ENCODE data around the gene GBA3.

GBA3 gene

DNA sequence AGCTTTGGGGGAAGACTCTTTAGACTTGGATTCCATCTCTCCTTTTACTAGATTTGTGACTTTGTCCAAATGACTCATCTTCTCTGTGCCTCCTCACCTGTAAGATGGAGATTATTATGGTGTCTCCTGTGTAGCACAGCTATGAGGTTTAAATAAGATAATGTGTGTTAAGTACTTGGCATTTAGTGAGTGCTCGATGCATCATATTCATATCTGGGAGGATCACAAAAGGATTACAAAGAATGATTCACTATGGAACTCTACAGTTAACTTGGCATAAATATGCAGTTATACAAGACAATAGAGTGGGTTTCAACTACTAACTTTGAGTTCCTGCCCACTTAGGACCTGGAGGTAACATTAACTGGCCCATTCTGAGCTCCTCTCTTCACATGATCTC lies 2.3 kb downstream of the GBA3 start:
- DNase-seq (ENCODE audit: low read depth in 1 of 2, low spot score in 1 of 2): no peak

DNA sequence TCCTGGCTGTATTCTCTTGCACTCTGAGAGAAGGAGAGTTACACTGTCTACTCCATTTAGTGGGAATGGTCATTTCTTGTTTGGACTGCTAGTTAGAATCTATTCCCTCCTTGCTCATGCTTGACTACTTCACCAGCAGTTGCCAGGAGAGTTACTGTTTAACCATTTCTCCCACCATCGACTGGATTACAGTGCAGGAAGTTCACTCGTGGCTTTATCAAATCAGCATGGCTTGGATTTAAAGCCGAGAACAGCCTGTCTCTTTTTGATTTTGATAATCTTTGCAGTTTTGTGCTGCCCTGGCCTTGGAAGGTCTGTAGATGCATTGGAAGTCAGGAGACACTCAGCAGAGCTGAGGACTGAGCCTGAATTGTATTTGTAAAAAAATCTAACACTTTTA lies 3.2 kb downstream of the GBA3 start:
- no peak for DNase-seq (ENCODE audit: low read depth in 1 of 2, low spot score in 1 of 2)

DNA sequence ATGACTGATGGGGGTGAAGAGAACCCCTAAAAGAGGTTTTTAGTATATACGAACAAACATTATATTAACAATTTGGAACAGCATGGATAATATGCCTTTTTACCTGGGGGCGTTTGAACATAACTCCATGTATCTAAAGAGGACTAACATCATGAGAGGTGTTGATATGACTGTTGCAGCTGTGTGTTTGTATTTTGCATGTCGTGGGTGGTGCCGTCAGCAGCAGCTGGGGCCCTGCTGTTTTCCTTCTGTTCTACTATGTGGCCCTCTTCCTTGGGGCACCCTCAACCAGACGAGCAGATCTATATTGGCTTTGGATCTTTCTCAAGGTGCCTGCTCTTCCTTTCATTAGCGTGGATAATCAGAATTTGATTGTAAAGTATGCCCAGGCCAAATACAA lies 11.2 kb downstream of the GBA3 start:
- no peak for DNase-seq (ENCODE audit: low read depth in 1 of 2, low spot score in 1 of 2)

DNA sequence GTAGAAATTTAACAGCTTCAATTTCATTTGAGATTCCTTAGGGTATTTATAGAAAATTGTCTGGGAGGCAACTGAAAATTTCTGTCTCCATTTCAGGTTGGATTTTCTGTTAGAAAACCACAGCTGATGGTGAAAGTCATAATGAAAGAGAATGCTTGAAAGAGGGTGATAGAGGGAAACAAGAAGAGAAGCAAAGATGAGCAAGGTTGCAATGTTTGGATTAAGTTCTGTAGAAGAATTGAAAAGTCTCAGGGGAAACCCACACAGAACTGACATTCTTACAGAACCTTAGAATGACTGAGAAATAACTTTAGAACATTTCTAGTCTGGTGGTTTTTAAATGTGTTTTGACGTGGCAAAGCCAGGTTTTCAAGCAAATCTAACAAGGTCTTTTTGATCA lies 14.7 kb downstream of the GBA3 start:
- DNase-seq (ENCODE audit: low read depth in 1 of 2, low spot score in 1 of 2): no peak

DNA sequence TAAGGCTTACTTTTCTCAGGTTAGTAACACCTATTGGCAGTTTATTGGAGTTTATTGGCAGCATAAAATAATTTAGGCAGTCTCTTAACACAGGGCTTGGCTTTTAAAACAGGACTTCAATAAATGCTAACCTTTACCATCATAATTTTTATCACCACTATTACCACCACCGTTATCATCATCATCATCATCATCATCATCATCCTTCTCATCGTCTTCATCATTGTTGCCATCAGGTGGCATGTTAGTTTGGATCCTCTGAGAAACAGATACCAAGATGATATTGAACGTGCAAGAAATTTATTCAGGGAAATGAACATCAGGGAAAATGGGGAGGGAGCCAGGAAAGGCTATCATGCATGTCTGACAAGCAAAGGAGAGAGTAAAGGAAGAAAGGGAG lies 16.2 kb downstream of the GBA3 start:
- no peak for DNase-seq (ENCODE audit: low read depth in 1 of 2, low spot score in 1 of 2)

DNA sequence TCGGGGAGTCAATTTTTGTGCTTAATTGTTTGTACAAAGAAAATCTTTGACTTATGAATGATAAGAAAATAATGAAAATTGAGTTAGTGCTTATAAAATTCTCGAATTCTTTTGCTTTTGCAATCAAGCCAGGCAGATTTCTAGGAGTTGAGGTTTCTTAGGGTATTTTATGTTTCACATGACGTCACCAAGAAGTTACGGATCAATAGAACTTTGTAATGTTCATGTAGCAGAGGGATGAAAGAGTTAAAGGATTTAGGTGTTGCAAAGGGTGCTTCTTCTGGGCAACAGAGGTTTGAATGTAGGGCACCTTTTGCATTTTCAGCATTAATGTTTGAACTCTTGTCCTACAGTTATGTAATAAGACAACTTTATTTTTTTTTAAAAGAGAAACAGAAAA lies 19.4 kb downstream of the GBA3 start:
- DNase-seq (ENCODE audit: low read depth in 1 of 2, low spot score in 1 of 2): no peak

DNA sequence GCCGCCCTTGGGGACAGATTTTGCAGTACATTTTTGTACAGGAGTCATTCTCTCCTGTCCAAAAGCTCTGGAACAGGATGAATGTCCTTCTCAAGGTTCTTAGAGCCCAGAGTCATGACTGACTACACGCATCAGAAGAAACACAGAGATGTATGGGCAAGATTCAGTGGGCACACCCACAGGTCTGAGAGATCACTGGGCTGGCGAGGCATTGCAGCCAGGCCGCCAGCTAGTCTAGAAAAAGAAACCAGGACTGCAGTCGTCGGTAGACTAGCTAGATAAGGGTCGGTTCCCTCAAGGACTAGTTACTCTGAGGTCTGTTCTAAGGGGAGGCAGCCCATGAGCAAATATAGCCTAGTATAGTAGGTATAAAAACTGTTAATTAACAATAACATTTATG lies 19.8 kb downstream of the GBA3 start:
- DNase-seq (ENCODE audit: low read depth in 1 of 2, low spot score in 1 of 2): no peak

DNA sequence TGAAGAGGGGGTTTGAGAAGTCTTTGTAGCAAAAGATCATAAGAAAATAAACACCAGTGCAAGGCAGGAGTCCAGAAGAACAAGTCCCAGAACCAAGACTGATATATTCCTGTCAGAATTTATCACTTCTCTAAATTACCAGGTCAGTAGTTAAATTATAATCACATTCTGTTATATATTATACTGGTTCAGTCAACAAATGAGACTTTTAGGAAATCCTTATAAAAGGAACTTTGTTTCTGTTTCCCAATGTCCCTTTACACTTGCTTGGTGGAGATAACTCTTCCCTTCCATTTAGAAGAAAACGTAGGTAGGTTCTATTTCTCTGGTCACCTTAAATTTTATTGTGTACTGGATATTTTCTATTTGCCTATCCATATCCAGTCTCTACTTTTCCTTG lies 21.1 kb downstream of the GBA3 start:
- DNase-seq (ENCODE audit: low read depth in 1 of 2, low spot score in 1 of 2): no peak

DNA sequence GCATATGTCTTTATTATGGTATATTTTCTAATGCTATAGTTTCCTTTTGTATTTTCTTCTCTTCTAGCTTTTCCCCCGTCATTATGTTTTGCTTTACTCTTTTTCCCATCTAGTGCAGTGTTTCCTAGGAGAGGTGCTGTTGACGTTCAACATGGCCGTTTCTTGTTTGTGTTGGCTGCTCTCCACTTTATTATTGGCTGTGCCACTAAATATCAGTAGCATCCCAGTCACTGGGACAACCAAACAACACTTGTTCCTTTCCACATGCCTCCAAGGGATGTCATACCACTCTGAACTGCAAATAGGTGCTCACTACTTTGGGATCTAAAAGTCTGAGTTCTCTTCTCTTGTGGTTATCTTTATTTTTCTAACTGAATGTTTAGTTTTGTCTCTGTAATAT lies 26.5 kb downstream of the GBA3 start:
- no peak for DNase-seq (ENCODE audit: low read depth in 1 of 2, low spot score in 1 of 2)

DNA sequence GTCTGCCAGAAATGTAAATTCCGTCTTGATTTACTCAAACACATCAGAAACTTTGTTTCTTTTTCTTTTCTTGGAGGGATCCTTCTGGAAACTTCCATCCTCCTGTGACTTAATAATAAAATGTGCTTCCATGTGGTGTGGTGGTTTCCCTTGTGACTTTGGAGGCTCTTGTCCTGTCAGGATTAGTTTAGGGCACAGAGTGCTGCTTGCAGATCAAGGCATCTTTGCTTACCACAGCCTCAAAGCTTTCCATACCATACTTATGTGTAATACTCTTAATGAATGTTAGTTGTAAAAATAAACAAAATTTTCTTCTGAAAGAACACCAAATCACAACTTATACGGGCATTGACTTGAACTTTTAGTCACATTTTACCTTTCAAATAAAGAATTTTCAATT lies 27.4 kb downstream of the GBA3 start:
- DNase-seq (ENCODE audit: low read depth in 1 of 2, low spot score in 1 of 2): no peak

DNA sequence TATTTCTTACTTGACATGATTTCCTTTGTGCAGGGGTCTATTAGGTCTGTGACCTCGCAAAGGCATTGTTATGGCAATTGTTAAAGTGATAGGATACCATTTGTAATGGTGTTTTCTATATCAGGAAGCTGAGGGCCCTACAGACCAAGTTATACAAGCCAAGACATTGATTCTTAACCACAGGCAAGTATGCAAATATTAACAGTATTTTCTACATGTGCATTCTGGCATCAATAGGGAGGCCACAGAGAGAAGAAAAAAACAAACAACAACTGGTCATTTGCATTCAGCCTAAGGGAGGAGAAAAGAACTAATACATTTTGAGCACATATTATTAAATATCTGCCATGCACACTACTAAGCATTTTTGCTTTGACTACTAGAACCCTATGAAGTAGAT lies 28.5 kb downstream of the GBA3 start:
- DNase-seq (ENCODE audit: low read depth in 1 of 2, low spot score in 1 of 2): no peak

DNA sequence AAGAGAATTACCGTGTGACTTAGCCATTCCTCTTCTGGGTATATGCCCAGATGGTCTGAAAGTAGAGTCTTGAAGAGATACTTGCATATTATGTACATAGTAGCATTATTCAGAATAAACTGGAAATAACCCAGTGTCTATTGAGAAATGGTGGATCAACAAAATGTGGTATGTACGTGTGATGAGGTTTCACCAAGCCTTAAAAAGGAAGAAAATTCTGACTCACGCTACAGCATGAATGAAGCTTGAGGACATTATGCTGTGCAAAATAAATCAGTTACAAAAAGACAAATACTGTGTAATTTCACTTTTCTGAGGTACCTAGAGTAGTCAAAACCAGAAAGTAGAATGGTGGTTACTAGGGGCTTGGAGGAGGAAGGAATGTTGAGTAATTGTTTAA lies 37.3 kb downstream of the GBA3 start:
- DNase-seq (ENCODE audit: low read depth in 1 of 2, low spot score in 1 of 2): no peak

DNA sequence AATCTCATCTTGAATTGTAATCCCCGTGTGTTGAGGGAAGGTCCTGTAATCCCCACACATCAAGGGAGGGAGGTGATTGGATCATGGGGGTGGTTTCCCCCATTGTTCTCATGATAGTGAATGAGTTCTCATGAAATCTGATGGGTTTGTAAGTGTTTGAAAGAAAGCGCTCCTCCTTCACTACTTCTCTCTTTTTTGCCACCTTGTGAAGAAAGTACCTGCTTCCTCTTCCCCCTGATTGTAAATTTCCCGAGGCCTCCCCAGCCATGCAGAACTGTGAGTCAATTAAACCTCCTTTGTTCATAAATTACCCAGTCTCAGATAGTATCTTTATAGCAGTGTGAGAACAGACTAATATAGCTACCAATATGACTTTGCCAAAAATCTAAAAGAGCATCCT lies 41.1 kb downstream of the GBA3 start:
- no peak for DNase-seq (ENCODE audit: low read depth in 1 of 2, low spot score in 1 of 2)

DNA sequence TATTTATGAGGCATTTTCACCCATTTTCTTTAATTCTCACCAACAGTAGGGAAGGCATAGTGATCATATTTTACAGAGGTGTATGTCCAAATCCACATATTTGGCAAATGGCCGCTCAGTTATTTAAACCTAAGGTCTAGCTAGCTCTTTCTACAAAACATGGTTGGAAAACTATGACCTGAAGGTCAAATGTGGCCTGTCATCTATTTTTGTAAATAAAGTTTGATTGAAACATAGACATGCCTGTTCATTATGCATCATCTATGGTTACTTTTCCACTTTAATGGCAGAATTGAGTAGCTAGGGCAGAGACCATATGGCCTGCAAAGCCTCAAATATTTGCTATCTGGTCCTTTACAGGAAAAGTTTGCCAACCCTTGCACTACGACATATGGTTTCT lies 44.2 kb downstream of the GBA3 start:
- DNase-seq (ENCODE audit: low read depth in 1 of 2, low spot score in 1 of 2): no peak

DNA sequence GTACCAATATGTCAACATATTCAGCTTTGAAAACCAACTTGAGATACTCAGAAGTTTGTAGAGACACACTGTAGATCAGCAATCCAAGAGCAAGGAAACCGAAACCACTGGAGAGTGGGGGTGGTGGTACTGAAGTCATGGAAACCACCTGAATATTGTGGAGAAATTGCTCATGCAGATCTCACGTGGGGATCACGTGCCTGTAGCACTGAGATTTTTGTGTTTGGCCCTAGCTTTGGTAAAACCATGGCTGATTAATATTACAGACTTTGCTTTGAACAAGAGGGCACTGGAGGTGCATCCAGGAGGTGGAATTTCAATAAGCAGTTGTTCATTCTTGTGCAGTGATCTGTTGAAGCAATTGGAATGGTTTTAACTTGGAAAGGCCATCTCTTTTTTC lies 47.2 kb downstream of the GBA3 start:
- DNase-seq (ENCODE audit: low read depth in 1 of 2, low spot score in 1 of 2): no peak

DNA sequence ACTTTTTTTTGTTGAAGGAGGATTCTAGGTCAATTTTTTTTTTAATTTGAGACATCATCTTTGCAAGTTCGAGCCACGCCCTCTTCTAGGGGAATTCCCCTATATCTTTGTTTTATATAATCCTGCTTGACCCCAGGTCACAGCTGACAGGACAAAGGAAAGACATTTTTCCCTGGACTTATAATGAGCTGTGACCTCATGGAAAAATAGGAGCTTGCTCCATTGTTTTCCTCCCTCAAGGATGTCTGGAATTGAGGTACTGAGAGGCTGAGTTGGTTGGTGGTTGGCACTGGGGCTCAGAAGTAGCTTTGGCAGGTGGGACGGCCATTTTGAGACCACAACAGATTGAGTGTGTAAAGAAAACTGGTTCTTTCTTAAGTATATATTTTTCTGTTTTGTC lies 49.0 kb downstream of the GBA3 start:
- no peak for DNase-seq (ENCODE audit: low read depth in 1 of 2, low spot score in 1 of 2)

DNA sequence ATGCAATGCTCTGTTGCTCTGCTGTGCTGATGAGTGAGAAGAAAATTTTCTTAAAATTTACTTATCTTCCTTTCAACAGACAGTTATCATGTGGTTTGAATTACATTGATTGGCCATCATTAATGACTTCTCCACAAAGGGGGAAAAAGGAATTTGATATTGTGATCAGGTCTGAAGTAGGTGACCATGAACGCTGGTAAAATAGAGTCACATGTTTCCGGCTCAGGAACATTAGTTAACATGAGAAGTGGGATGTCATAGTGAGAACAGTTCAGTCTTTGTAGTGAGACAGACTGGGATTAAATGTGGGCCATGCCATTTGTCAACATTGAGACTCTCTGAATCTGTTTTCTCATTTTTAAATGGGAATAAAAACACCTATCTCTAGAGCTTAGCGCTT lies 50.6 kb downstream of the GBA3 start:
- no peak for DNase-seq (ENCODE audit: low read depth in 1 of 2, low spot score in 1 of 2)

DNA sequence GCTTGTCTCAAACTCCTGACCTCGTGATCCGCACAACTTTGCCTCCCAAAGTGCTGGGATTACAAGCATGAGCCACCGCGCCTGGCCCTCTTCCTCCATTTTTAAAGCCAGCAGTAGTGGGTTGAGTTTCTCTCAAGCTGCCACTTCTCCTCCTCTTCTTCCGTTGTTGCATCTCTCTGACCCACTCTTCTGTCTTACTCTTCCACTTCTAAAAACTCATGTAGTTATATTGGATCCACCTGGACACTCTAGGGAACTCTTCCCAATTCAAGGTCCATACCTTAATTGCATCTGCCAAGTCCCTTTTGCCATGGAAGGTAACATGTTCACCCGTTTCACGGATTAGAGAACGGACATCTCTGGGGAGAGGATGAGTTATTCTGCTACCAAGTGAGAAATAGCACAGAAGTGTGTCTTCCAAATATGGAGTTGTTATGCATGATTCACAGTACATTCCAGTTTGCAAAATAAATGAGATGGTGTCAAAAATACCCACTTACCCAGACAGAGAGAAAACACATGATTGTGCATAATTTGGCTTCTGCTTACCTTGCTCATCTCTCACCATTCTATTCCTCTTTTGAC lies 51.8 kb downstream of the GBA3 start:
- no peak for DNase-seq (ENCODE audit: low read depth in 1 of 2, low spot score in 1 of 2)

DNA sequence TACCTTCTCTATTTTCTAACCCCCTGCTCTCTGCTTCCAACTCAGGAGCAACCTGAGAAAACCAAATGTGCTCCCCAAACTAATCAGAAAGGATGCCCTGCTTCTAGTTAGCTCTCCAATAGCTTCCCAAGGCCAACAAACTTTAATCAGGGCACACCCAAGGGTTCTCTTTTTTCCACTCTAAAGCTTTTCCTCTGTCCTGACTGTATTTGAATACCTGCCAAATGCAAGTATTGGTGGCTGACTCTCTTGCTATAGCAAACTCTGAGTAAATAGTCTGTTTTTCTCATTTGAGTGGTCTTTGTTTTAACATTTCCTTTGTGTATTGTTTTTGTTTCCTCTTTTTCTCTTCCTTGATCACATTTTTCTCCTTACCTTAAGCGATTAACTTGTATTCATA lies 52.5 kb downstream of the GBA3 start:
- no peak for DNase-seq (ENCODE audit: low read depth in 1 of 2, low spot score in 1 of 2)

DNA sequence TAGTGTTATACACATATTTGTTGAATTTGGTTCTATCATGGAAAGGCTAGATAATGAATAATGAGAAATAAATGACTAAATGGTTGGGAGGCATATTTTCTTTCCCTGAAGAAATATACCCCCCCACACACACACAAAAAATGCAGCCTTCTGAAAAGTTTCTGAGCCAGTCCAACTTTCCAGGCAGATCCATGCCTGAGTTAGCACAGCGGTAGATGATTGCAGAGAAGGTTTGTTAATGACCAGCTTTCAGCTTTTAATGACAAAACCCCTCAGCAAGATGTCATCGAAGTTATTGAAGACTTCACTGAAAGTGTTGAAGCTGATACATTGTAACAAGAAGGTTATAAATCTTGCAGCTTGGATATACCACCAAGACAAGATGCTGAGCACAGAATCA lies 61.4 kb downstream of the GBA3 start:
- DNase-seq (ENCODE audit: low read depth in 1 of 2, low spot score in 1 of 2): no peak

DNA sequence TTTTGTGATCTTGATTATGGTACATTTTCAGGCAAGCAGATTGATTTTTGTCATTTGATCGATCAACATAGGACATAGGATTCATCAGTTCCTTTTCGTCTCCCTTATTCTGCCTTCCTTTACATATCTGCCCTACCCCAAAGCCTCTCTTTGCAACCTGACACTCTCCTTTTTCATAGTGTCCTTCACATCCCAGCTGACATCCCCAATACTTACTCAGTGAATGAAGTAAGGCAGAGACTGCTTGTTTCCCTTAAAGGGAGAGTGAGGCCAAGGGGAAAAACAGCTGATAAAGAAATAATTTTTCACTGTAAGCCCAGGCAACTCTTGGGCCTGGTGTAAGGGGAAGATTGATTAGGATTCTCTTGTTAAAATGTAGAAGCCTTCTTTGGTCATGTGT lies 69.8 kb downstream of the GBA3 start:
- no peak for DNase-seq (ENCODE audit: low read depth in 1 of 2, low spot score in 1 of 2)

DNA sequence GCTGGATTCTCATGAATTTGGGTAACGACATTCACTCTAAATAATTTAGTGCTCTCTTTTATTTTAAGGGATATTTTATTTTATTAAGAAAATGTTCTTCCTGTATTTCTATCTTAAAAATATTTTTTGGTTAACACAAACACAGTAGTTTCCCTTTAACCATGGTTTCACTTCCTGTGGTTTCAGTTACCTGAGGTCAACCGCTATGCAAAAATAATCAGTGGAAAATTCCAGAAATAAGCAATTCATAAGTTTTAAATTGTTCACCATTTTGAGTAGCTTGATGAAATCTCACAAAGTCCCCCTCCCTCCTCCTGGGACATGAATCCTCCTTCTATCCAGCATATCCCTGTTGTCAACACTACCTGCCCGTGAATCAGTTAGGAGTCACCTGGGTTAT lies 71.4 kb downstream of the GBA3 start:
- no peak for DNase-seq (ENCODE audit: low read depth in 1 of 2, low spot score in 1 of 2)

DNA sequence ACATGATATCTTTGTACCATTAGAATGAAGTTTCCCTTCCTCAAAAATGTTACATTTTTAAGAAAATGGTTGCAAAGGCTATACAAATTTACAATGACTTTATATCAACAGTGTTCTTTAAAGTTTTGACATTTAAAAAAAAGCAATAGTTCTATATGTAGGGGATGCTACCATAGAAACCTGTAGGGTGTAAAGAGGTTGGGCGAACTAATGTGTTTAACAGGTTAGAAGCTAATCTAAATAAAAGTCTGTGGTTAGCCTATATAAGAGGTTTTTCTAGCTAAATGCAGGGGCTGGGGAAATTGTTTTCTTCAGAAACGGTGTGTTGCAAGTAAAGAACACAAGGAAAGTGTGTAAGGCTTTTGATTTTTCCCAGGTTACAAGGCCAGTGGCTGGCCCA lies 73.3 kb downstream of the GBA3 start:
- DNase-seq (ENCODE audit: low read depth in 1 of 2, low spot score in 1 of 2): no peak

DNA sequence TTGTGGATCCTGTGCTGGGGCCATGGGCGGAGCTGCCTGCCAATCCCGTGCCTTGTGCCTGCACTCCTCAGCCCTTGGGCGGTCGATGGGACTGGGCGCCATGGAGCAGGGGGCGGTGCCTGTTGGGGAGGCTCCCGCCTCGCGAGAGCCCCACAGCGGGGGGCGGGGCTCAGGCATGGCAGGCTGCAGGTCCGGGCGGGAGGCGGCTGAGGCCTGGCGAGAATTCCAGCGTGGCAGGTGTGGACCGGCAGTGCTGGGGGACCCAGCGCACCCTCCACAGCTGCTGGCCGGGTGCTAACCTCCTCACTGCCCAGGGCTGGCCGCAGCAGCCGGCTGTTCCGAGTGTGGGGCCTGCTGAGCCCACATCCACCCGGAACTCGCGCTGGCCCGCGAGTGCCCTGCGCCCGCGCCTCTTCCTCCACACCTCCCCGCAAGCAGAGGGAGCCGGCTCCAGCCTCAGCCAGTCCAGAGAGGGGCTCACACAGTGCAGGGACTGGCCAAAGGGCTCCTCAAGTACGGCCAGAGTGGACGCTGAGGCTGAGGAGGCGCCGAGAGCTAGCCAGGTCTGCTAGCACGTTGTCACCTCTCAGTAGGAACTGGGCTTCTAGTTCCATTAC lies 85.9 kb downstream of the GBA3 start:
- DNase-seq (ENCODE audit: low read depth in 1 of 2, low spot score in 1 of 2): no peak
